Measurements from ENCODE around the gene DPPA2. TPM values are rescaled to one million over a fixed set of nuclear protein-coding genes. Genes with fewer than 3 reads are reported as not detected.

The DPPA2 gene
- total RNA-seq, 1 experiment from 2014 or later: 15.0 TPM

- TF ChIP-seq, protein P1, sequence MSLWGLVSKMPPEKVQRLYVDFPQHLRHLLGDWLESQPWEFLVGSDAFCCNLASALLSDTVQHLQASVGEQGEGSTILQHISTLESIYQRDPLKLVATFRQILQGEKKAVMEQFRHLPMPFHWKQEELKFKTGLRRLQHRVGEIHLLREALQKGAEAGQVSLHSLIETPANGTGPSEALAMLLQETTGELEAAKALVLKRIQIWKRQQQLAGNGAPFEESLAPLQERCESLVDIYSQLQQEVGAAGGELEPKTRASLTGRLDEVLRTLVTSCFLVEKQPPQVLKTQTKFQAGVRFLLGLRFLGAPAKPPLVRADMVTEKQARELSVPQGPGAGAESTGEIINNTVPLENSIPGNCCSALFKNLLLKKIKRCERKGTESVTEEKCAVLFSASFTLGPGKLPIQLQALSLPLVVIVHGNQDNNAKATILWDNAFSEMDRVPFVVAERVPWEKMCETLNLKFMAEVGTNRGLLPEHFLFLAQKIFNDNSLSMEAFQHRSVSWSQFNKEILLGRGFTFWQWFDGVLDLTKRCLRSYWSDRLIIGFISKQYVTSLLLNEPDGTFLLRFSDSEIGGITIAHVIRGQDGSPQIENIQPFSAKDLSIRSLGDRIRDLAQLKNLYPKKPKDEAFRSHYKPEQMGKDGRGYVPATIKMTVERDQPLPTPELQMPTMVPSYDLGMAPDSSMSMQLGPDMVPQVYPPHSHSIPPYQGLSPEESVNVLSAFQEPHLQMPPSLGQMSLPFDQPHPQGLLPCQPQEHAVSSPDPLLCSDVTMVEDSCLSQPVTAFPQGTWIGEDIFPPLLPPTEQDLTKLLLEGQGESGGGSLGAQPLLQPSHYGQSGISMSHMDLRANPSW (CRISPR knock-in tag; conservative IDR thresholded peaks at IDR 0.05; ENCODE audit: low read depth): no peak
Measured at GRCh38 chr3:109275702-109276293, 40.5 kb downstream of the DPPA2 start (continued).

DNA sequence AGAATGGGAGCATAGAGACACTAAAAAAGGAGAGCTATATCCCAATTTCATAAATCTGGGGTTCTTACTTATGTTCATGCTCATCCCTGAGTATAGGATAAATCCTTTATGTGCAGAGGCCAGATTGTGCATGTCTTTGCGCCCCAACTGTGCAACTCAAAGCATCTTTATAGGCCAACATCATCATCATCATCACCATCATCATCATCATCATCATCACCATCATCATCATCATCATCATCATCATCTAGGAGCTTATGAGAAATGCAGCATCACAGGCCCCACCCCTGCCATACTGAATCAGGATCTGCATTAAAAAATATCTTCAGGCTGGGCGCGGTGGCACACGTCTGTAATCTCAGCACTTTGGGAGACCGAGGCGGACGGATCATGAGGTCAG lies 45.5 kb downstream of the DPPA2 start:
- DNase-seq (ENCODE audit: low spot score) (no peak), ATAC-seq (no peak)
- Mint-ChIP-seq H3K27me3 (ENCODE audit: low read depth) (no peaks in the 10 kb centered on the region), H3K27ac (no peak overlapping the region), H3K4me1 (no peaks in the 10 kb centered on the region; the same call in 1 of the 2 replicates), H3K9me3 (peaks cover 6% of the 10 kb centered on the region), H3K4me3 (no peak overlapping the region), H3K36me3 (no peaks in the 10 kb centered on the region)
- CTCF ChIA-PET: interaction anchor here (0.5 to 1.1 kb wide), 3 partner anchors 126 to 162 kb away, joined by 3 to 4 read pairs (median 4); no protein-coding TSS in a partner anchor
- TF ChIP-seq E2F5 (CRISPR knock-in tag; IDR thresholded peaks at IDR 0.05): no peak
- TF ChIP-seq PRDM15 (CRISPR knock-in tag; IDR thresholded peaks at IDR 0.05): no peak
- TF ChIP-seq JAZF1 (CRISPR knock-in tag; IDR thresholded peaks at IDR 0.05): no peak
- TF ChIP-seq ZNF219 (CRISPR knock-in tag; IDR thresholded peaks at IDR 0.05; ENCODE audit: borderline replicate concordance): no peak
- no peak for TF ChIP-seq NR1H2 (CRISPR knock-in tag; IDR thresholded peaks at IDR 0.05)
- TF ChIP-seq FOXP4 (CRISPR knock-in tag; IDR thresholded peaks at IDR 0.05): no peak
- no peak for TF ChIP-seq ZNF121 (CRISPR knock-in tag; IDR thresholded peaks at IDR 0.05)
- TF ChIP-seq GABPB1 (CRISPR knock-in tag; IDR thresholded peaks at IDR 0.05): no peak
- TF ChIP-seq RELA (CRISPR knock-in tag; IDR thresholded peaks at IDR 0.05; ENCODE audit: borderline replicate concordance): no peak
- no peak for TF ChIP-seq ZNF396 (CRISPR knock-in tag; IDR thresholded peaks at IDR 0.05; ENCODE audit: borderline replicate concordance)
- TF ChIP-seq E2F4 (CRISPR knock-in tag; IDR thresholded peaks at IDR 0.05; ENCODE audit: borderline replicate concordance, low read depth): no peak
- no peak for TF ChIP-seq ATF1 (CRISPR knock-in tag; IDR thresholded peaks at IDR 0.05)
- TF ChIP-seq TCF7 (CRISPR knock-in tag; IDR thresholded peaks at IDR 0.05; ENCODE audit: low read depth): no peak
- TF ChIP-seq FOXK1 (CRISPR knock-in tag; IDR thresholded peaks at IDR 0.05): no peak
- no peak for TF ChIP-seq CTCF (IDR thresholded peaks at IDR 0.05)
- POLR2A ChIA-PET: no interaction called here
